Thyroid gland (tissue), 4 donors: ENCODE data around the gene E2F6. TPM values are rescaled to one million over a fixed set of nuclear protein-coding genes. Genes with fewer than 3 reads are reported as not detected.

Source experiments
- DNase-seq, 2 donors: peaks; one replicate each; pipeline ENCODE4 v3.0.0-alpha.2; 2019
- H3K27ac ChIP-seq, 3 donors: fragments of 200-600 bp; sonication (generic); 1 replicate in 2 of 3; 2 replicates in 1 of 3; pipeline ENCODE4 v1.5.1; 2016 to 2019; ENCODE audit warnings: mild to moderate bottlenecking in 1 of 3, moderate library complexity in 1 of 3
- H3K27me3 ChIP-seq: fragments of 200-600 bp; sonication (generic); one replicate; pipeline ENCODE4 v1.5.1; 2019
- H3K36me3 ChIP-seq, 2 donors: fragments of 200-600 bp; sonication (generic); one replicate each; pipeline ENCODE4 v1.5.1; 2016 to 2019
- H3K4me1 ChIP-seq, 2 donors: fragments of 200-600 bp; sonication (generic); one replicate each; pipeline ENCODE4 v1.5.1; 2017 to 2019
- H3K4me3 ChIP-seq, 3 donors: fragments of 200-600 bp; sonication (generic); replicated peaks in 1 of 3; 1 replicate in 2 of 3; 2 replicates in 1 of 3; pipeline ENCODE4 v1.5.1; 2016; ENCODE audit warnings: mild to moderate bottlenecking in 1 of 3
- H3K9me3 ChIP-seq: fragments of 200-600 bp; sonication (generic); one replicate; pipeline ENCODE4 v1.5.1; 2017
- POLR2A ChIP-seq, 2 donors: fragments of 450-650 bp; IDR thresholded peaks; one replicate each; pipeline ENCODE4 v1.6.1; 2017; ENCODE audit warnings: antibody characterized with exemption in 2 of 2, mild to moderate bottlenecking in 2 of 2, moderate library complexity in 1 of 2
- WGBS, 2 donors: methylation state at CpG; one replicate each; pipeline ENCODE4 v1.1.5; 2017; 5-methylcytosine and 5-hydroxymethylcytosine counted together
- intact Hi-C: fragments of 100-400 bp; cut with DNase I; formaldehyde crosslinking; loops from one replicate; pipeline ENCODE4 v1.15.1; 2023
- total RNA-seq, 4 donors: library from RNA; depleted of rRNA; stranded (reverse); fragments of >200 nt; gene quantifications; one replicate each; pipeline ENCODE4 v1.2.3, GENCODE V29; 2016
- TF ChIP-seq, protein P1 (sequence below), 6 experiments: fragments of 200-600 bp in 3 of 6; fragments of 450-650 bp in 3 of 6; sonication (generic) in 3 of 6; IDR thresholded peaks; one replicate each; pipeline ENCODE4 v1.5.1; 2016 to 2019; ENCODE audit warnings: antibody characterized with exemption in 6 of 6, mild to moderate bottlenecking in 2 of 6, inconsistent platforms in 1 of 6, moderate library complexity in 1 of 6

The E2F6 gene
- total RNA-seq, 4 donors from 2014 or later, result 15.7 to 26.2 (median 21.2) TPM

DNA sequence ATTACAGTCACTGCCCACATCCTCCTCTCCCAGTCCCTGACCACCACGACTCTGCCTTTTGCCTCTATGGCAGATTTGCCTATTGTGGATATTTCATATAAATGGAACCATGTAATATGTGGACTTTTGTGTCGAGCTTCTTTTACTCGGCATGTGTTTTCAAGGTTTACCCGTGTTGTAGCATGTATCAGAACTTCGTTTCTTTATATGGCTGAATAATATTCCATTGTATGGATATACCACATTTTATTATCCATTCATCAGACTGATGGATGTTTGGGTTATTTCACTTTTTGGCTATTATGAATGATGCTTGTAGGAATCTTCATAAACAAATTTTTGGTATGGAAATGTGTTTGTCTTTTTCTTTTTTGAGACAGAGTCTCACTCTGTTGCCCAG is 24.2 kb upstream of the E2F6 start:
- H3K4me1 ChIP-seq, result no peaks in the 10 kb centered on the region
- H3K27me3 ChIP-seq, result no peaks in the 10 kb centered on the region
- H3K9me3 ChIP-seq, result no peaks in the 10 kb centered on the region
- no peak overlapping the region for H3K4me3 ChIP-seq
- H3K27ac ChIP-seq, result no peak overlapping the region
- DNase-seq, result no peak
- intact Hi-C loops, result no loop called here
- TF ChIP-seq, protein P1, sequence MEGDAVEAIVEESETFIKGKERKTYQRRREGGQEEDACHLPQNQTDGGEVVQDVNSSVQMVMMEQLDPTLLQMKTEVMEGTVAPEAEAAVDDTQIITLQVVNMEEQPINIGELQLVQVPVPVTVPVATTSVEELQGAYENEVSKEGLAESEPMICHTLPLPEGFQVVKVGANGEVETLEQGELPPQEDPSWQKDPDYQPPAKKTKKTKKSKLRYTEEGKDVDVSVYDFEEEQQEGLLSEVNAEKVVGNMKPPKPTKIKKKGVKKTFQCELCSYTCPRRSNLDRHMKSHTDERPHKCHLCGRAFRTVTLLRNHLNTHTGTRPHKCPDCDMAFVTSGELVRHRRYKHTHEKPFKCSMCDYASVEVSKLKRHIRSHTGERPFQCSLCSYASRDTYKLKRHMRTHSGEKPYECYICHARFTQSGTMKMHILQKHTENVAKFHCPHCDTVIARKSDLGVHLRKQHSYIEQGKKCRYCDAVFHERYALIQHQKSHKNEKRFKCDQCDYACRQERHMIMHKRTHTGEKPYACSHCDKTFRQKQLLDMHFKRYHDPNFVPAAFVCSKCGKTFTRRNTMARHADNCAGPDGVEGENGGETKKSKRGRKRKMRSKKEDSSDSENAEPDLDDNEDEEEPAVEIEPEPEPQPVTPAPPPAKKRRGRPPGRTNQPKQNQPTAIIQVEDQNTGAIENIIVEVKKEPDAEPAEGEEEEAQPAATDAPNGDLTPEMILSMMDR (IDR thresholded peaks at IDR 0.05), result no peak
- TF ChIP-seq POLR2A (IDR thresholded peaks at IDR 0.05), result no peak
- H3K36me3 ChIP-seq, result no peaks in the 10 kb centered on the region
- 95 to 97% methylated on average over 5 of the region's 5 CpGs for WGBS, 2 donors

DNA sequence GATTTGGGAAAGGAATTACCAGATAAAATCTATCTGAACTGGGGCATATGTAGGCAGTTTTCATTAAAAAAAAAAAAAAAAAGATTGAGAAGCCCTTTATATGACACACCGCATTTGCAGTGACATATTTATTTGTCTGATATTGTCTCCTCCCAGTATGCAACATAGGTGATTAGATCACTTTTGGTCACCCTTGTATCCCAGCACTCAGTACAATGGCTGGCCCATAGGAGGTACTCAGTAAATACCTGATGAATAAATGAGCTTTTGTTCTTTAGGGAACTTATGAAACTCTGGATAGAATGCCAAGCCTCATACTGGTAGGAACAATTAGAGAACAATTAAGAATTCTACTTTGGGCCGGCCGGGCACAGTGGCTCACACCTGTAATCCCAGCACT is 22.8 kb upstream of the E2F6 start:
- H3K27ac ChIP-seq, result no peak overlapping the region
- 63 to 72% methylated on average over 3 of the region's 3 CpGs for WGBS, 2 donors

DNA sequence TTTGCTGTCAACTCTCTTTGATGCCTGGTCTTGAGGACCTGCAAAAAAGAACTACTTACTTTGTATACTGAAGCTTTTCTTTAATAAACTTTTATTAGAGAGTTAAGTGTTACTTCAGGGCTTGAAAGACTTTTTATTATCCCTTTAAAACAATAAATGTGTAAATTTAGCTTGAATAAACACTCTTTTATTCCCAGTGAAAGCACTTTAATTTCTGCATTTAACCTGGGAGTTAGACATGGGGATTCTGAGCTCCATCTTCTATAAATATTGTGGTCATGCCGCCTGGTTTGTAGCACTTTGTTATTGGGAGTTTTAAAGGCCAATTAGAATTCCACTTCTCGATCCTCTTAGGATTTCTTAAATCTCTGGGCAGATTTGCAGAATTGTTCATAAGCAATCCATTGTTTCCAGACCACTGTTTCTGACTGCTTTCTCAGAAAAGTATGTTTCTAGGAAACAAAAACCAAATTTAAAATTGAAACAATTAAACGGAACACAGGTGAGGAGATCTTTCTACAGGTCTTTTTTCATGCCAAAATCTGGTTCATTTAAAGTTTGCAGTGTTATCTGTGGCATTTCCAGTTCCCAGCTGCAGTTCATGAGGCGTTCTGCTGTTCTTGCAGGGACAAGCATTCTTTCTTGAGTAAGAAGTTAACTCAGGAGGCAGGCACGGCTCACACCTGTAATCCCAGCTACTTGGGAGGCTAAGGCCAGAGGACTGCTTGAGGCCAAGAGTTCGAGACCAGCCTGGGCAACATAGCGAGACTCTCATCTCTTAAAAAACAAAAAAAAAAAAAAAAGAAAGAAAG is 18.1 kb upstream of the E2F6 start:
- Histone ChIP-seq H3K27ac (no peak overlapping the region), H3K4me3 (no peak overlapping the region)
- 79 to 81% methylated on average over 7 of the region's 7 CpGs for WGBS, 2 donors

More for the DNA sequence above, 22.8 kb upstream of the E2F6 start:
- DNase-seq, result no peak
- Histone ChIP-seq H3K36me3 (no peaks in the 10 kb centered on the region), H3K4me3 (no peak overlapping the region), H3K4me1 (no peaks in the 10 kb centered on the region), H3K9me3 (no peaks in the 10 kb centered on the region), H3K27me3 (peaks cover 5% of the 10 kb centered on the region)
- intact Hi-C loops, result no loop called here
- no peak for TF ChIP-seq POLR2A (IDR thresholded peaks at IDR 0.05)
- TF ChIP-seq, protein P1 (IDR thresholded peaks at IDR 0.05), result no peak

DNA sequence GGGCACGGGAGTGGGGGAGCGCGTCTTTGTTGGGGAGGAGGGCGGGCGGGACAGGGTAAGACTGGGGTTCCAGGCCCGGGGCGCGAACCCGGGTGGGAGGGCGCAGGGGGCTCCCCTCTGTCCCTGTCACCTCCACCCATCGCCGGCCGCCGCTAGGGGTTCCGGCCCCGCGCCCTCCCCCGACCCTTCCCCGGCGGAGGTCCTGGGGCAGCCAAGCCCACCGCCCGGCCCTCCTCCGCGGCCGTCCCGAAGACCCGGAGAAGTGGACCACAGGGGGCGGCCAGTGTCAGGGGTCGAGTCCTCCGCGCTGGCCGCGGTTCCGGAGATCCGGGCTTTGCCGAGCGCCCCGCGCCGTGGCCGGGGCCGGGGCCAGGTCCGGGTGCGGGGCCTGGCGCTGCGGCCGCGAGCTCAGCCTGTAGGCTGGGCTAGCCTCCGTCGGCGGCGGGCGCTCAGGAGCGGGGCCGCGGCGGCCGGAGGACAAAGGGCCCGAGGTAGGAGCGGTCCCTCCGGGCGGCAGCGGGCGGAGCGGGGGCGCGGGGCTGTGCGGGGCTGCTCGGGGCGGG is 16.6 kb upstream of the E2F6 start:
- no peak for DNase-seq
- no peaks in the 10 kb centered on the region for H3K36me3 ChIP-seq
- H3K27me3 ChIP-seq, result peaks cover 9% of the 10 kb centered on the region
- H3K27ac ChIP-seq, result no peak overlapping the region
- no peak for TF ChIP-seq POLR2A (IDR thresholded peaks at IDR 0.05)
- TF ChIP-seq, protein P1 (IDR thresholded peaks at IDR 0.05), result no peak
- no peaks in the 10 kb centered on the region for H3K9me3 ChIP-seq
- peaks cover 3 to 16% of the 10 kb centered on the region in 2 donors for H3K4me1 ChIP-seq
- intact Hi-C loops, result no loop called here
- 2% methylated on average over 9 of the region's 70 CpGs; no CpG with 5 or more reads in 1 of the 2 donors for WGBS, 2 donors
- H3K4me3 ChIP-seq, result peak overlapping the region in 1 of 3 donors; percentile 31

More for the DNA sequence above, 18.1 kb upstream of the E2F6 start:
- H3K9me3 ChIP-seq, result no peaks in the 10 kb centered on the region
- intact Hi-C loops, result no loop called here
- no peaks in the 10 kb centered on the region for H3K36me3 ChIP-seq
- DNase-seq, result no peak
- TF ChIP-seq, protein P1 (IDR thresholded peaks at IDR 0.05), result no peak
- TF ChIP-seq POLR2A (IDR thresholded peaks at IDR 0.05), result no peak
- H3K27me3 ChIP-seq, result peaks cover 9% of the 10 kb centered on the region
- peaks cover 3 to 16% of the 10 kb centered on the region in 2 donors for H3K4me1 ChIP-seq
